ENCODE data around the gene TSR1.

DNA sequence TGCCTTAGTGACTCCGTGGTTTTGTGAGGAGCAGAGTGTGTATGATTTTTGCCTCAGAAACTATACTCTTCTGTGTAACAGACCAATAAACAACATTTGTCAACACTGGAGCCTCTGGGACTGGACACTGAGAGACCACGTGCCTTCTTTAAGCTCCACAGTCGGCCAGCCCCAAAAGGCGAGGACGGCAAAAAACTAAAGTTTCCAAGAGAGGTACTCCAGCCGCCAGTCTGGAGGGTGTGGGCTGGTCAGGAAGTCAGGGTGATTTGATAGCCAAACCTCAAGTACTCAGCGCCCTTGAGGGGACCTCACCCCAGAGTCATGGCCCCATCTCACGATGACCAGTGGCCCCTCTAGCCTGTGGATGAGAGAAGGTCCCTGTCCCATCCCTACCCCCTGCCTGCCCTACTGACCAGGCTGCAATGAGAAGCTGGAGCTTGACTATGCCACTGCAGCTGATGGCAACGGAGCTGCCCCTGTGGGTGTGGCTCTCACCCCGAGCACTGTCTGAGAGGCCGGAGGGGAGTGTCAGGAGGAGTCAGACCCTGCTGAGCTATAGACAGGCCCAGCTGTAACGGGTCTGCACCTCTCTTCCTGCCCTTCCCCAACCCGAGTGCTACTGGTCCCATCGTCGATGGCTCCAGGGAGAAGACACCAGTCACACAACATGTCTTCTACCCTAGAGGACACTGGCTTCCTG lies 44.8 kb upstream of the TSR1 start:
- TF ChIP-seq EZH2 (IDR thresholded peaks at IDR 0.05; ENCODE audit: borderline replicate concordance, low read depth, low read length, severe bottlenecking), result no peak
- TF ChIP-seq, protein P1, sequence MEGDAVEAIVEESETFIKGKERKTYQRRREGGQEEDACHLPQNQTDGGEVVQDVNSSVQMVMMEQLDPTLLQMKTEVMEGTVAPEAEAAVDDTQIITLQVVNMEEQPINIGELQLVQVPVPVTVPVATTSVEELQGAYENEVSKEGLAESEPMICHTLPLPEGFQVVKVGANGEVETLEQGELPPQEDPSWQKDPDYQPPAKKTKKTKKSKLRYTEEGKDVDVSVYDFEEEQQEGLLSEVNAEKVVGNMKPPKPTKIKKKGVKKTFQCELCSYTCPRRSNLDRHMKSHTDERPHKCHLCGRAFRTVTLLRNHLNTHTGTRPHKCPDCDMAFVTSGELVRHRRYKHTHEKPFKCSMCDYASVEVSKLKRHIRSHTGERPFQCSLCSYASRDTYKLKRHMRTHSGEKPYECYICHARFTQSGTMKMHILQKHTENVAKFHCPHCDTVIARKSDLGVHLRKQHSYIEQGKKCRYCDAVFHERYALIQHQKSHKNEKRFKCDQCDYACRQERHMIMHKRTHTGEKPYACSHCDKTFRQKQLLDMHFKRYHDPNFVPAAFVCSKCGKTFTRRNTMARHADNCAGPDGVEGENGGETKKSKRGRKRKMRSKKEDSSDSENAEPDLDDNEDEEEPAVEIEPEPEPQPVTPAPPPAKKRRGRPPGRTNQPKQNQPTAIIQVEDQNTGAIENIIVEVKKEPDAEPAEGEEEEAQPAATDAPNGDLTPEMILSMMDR (IDR thresholded peaks at IDR 0.05; ENCODE audit: borderline replicate concordance, extremely low read depth, low read length, poor library complexity, severe bottlenecking), result no peak

Measured in DND-41 (cell line).